Measurements from ENCODE around the gene MPP3.

MPP3 gene

GRCh38 chr17:43832976-43833829, at the start of gene MPP3:
Gene MPP3 (minus strand): TSS chr17:43833146. CDS start chr17:43831906, 1,240 bp downstream.
- TF ChIP-seq, protein P1, sequence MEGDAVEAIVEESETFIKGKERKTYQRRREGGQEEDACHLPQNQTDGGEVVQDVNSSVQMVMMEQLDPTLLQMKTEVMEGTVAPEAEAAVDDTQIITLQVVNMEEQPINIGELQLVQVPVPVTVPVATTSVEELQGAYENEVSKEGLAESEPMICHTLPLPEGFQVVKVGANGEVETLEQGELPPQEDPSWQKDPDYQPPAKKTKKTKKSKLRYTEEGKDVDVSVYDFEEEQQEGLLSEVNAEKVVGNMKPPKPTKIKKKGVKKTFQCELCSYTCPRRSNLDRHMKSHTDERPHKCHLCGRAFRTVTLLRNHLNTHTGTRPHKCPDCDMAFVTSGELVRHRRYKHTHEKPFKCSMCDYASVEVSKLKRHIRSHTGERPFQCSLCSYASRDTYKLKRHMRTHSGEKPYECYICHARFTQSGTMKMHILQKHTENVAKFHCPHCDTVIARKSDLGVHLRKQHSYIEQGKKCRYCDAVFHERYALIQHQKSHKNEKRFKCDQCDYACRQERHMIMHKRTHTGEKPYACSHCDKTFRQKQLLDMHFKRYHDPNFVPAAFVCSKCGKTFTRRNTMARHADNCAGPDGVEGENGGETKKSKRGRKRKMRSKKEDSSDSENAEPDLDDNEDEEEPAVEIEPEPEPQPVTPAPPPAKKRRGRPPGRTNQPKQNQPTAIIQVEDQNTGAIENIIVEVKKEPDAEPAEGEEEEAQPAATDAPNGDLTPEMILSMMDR (IDR thresholded peaks at IDR 0.05; ENCODE audit: low read depth, low read length, missing control alignments), result no peak
- peak within 1 kb of the TSS; percentile 59 for H3K4me3 ChIP-seq (ENCODE audit: low read depth, low read length)
- in situ Hi-C loops (cut with HindIII; ENCODE audit: low sequenced_read_pairs), result no loop called here
- DNase-seq (ENCODE audit: low read depth), result no peak

DNA sequence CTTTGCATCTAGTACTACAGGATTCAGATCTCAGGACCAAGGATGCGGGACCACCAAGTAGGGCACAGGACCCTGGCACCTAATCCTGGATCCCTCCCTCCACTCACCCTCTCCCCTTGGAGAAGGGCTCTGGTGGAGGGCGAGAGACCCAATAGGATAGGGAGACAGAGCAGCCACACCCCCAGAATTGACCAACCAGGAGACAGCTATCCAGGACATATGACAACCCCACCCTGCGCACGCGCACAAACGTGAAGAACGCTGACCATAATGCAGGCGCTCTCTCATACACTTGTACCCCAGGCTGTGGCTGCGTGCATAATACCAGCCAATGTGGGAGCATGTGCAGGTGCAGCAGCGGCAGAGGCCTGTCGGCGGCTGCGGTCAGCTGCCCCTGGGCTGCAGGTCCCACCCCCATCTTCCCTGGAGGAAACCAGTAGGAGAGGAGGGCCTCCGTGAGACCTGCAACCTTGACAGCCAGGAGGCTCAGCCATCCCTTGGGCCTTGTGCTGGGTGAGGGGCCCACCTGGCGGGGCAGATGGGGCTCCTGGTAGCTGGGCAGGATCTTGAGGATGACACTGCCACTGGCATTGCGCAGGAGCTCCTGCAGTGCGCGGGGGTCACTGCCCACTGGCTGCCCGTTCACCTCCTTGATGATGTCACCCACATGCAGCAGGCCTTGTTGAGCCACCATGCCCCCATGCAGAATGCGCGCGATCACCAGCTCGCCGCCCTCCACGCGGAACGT, 49.0 kb upstream of the MPP3 start:
- DNase-seq (ENCODE audit: low read depth), result no peak
- in situ Hi-C loops (cut with HindIII; ENCODE audit: low sequenced_read_pairs), result no loop called here
- no peak overlapping the region for H3K4me3 ChIP-seq (ENCODE audit: low read depth, low read length)
- TF ChIP-seq, protein P1 (IDR thresholded peaks at IDR 0.05; ENCODE audit: low read depth, low read length, missing control alignments), result no peak

GRCh38 chr17:43881181-43881580, 48.2 kb upstream of the MPP3 start:
- TF ChIP-seq, protein P1 (IDR thresholded peaks at IDR 0.05; ENCODE audit: low read depth, low read length, missing control alignments), result no peak
- in situ Hi-C loops (cut with HindIII; ENCODE audit: low sequenced_read_pairs), result no loop called here
- H3K4me3 ChIP-seq (ENCODE audit: low read depth, low read length), result no peak overlapping the region
- DNase-seq (ENCODE audit: low read depth), result no peak

- H3K4me3 ChIP-seq (ENCODE audit: low read depth, low read length), result no peak overlapping the region
- TF ChIP-seq, protein P1 (IDR thresholded peaks at IDR 0.05; ENCODE audit: low read depth, low read length, missing control alignments), result peak; percentile 73
- no peak for DNase-seq (ENCODE audit: low read depth)
- in situ Hi-C loops (cut with HindIII; ENCODE audit: low sequenced_read_pairs), result no loop called here
These were observed 47.6 kb upstream of the MPP3 start for GRCh38 chr17:43880420-43880991.

- no peak for DNase-seq (ENCODE audit: low read depth)
- no peak overlapping the region for H3K4me3 ChIP-seq (ENCODE audit: low read depth, low read length)
- in situ Hi-C loops (cut with HindIII; ENCODE audit: low sequenced_read_pairs), result no loop called here
- TF ChIP-seq, protein P1 (IDR thresholded peaks at IDR 0.05; ENCODE audit: low read depth, low read length, missing control alignments), result no peak
These were observed 46.9 kb upstream of the MPP3 start for GRCh38 chr17:43879723-43880419.

Measured in astrocyte of the cerebellum (primary cell).